ENCODE results near the gene CRY2. TPM values are rescaled to one million over a fixed set of nuclear protein-coding genes. Genes with fewer than 3 reads are reported as not detected.
A peak's percentile ranks its signal among the peaks of the same experiment; 100 is the strongest.

CRY2 gene
- total RNA-seq, 2 donors from 2014 or later, result 18.5 to 30.2 TPM

DNA sequence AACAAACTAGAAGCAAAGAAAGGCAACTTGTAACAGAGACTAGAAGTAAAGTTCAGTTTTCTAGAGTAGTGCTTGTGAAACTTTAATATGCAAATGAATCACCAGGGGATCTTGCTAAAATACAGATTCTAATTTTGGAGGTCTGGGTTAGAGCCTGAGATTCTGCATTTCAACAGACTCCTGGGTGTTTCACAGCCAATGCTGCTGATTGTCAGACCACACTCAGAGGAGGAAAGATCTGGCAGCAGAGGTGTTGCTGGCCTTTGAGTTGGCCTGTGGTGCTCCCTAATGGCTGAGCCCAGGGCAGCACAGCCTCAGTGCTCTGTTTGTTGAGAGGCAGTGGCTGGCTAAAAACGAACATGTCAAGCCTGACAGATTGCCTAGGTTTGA is 5.4 kb downstream of the CRY2 start:
- TF ChIP-seq, protein P1, sequence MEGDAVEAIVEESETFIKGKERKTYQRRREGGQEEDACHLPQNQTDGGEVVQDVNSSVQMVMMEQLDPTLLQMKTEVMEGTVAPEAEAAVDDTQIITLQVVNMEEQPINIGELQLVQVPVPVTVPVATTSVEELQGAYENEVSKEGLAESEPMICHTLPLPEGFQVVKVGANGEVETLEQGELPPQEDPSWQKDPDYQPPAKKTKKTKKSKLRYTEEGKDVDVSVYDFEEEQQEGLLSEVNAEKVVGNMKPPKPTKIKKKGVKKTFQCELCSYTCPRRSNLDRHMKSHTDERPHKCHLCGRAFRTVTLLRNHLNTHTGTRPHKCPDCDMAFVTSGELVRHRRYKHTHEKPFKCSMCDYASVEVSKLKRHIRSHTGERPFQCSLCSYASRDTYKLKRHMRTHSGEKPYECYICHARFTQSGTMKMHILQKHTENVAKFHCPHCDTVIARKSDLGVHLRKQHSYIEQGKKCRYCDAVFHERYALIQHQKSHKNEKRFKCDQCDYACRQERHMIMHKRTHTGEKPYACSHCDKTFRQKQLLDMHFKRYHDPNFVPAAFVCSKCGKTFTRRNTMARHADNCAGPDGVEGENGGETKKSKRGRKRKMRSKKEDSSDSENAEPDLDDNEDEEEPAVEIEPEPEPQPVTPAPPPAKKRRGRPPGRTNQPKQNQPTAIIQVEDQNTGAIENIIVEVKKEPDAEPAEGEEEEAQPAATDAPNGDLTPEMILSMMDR (IDR thresholded peaks at IDR 0.05), result no peak
- Histone ChIP-seq H3K9ac (ENCODE audit: low read depth in 2 of 2, low read length in 2 of 2) (no peak overlapping the region), H3K27ac (no peak overlapping the region), H3K9me3 (no peaks in the 10 kb centered on the region), H3K36me3 (no peaks in the 10 kb centered on the region), H3K4me3 (no peak overlapping the region), H3K4me1 (peaks cover 5% of the 10 kb centered on the region), H3K27me3 (no peaks in the 10 kb centered on the region)
- intact Hi-C loops (cut with DNase I), result no loop called here
- DNase-seq, result no peak

DNA sequence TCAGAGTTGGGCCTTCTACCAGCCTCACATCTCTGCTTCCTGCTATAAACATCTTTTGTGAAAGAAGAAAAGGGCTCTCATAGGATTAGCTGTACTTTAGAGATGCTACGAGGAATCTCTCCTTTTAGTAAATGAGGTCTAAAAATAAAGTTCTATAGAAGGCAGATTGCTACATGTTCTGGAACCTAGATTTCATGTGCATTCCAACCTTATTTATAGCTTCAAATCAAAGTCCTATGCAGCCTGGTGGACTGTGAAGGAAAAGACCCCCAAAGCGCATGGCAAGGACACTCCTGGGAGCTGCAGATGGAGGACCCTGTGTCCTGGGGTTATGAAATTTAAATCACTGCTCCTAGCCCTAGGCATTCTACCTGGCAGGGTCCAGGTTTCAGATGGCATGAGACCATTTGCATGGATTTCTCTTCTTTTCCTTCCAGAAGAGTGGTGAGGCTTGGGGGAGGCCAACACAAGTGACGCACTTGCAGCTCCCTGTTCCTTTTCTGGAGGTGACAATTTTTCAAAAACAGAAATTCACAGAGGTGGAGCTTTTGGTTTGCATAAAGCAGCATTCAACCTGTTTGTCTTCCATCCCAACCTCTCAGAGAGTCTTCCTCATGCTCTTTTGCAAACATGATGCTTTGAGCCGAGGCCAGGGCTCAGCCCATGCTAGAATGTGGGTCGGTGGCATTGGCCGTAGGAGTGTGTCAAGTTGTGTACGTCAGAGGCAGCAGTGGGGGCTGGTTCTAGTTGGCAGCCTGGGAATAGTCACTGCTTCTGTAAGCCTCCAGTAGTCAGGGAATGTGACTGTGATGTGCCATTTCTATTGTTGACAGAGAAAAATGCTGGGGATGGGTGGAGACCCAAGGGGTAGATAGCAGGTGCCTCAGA is 6.3 kb downstream of the CRY2 start:
- Histone ChIP-seq H3K36me3 (no peaks in the 10 kb centered on the region), H3K4me1 (peaks cover 6% of the 10 kb centered on the region), H3K27ac (no peak overlapping the region), H3K9ac (ENCODE audit: low read depth in 2 of 2, low read length in 2 of 2) (no peak overlapping the region), H3K4me3 (no peak overlapping the region), H3K27me3 (no peaks in the 10 kb centered on the region), H3K9me3 (no peaks in the 10 kb centered on the region)
- intact Hi-C loops (cut with DNase I), result no loop called here
- DNase-seq, result no peak
- TF ChIP-seq, protein P1 (IDR thresholded peaks at IDR 0.05), result no peak

GRCh38 chr11:45855308-45855707 is 8.0 kb downstream of the CRY2 start:
- no peak for DNase-seq
- Histone ChIP-seq H3K4me1 (peaks cover 6% of the 10 kb centered on the region), H3K27ac (peak overlapping the region; percentile 51), H3K9me3 (no peaks in the 10 kb centered on the region), H3K27me3 (no peaks in the 10 kb centered on the region), H3K9ac (ENCODE audit: low read depth in 2 of 2, low read length in 2 of 2) (no peak overlapping the region), H3K4me3 (no peak overlapping the region), H3K36me3 (no peaks in the 10 kb centered on the region)
- intact Hi-C loops (cut with DNase I), result no loop called here
- TF ChIP-seq, protein P1 (IDR thresholded peaks at IDR 0.05), result no peak

- no peaks in the 10 kb centered on the region for H3K9me3 ChIP-seq
- H3K36me3 ChIP-seq, result no peaks in the 10 kb centered on the region
- peak overlapping the region; percentile 51 for H3K27ac ChIP-seq
- no peaks in the 10 kb centered on the region for H3K27me3 ChIP-seq
- DNase-seq, result no peak
- no peak overlapping the region for H3K9ac ChIP-seq (ENCODE audit: low read depth in 2 of 2, low read length in 2 of 2)
- intact Hi-C loops (cut with DNase I), result no loop called here
- H3K4me3 ChIP-seq, result no peak overlapping the region
- TF ChIP-seq, protein P1 (IDR thresholded peaks at IDR 0.05), result no peak
- peaks cover 6% of the 10 kb centered on the region for H3K4me1 ChIP-seq
Measured at GRCh38 chr11:45856044-45856468, 8.8 kb downstream of the CRY2 start.

DNA sequence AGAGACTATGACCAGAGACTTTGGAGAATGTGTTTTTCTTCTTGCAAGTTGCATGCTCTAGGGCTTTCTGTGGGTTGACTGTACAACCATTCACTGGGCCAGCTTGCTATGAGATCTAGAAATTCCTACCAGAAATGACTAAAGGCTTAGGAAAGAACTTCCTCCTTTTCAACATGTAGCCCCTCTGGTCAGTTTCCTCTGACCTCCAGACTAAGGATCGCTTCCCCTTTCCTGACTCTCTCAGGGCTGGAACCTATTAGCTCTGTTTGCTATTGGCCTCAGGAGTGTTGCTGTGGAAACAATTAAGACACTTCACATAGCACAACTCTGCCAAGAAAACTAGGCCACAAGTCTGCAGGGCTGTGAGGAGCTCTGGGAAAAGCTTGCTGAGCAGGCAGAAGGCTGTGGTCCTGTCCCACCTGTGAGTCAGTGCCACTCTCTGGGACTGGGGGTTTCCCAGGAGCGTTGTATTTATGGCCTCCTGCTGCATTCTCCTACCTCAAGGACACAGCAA is 10.7 kb downstream of the CRY2 start:
- no peak for DNase-seq
- Histone ChIP-seq H3K36me3 (peaks cover 11% of the 10 kb centered on the region), H3K4me1 (peaks cover 6% of the 10 kb centered on the region), H3K9me3 (no peaks in the 10 kb centered on the region), H3K4me3 (no peak overlapping the region), H3K9ac (ENCODE audit: low read depth in 2 of 2, low read length in 2 of 2) (peak overlapping the region; percentile 20 to 61), H3K27ac (peak overlapping the region; percentile 64), H3K27me3 (no peaks in the 10 kb centered on the region)
- intact Hi-C loops (cut with DNase I), result no loop called here
- TF ChIP-seq, protein P1 (IDR thresholded peaks at IDR 0.05), result no peak
